ENCODE data around the gene ATP11A. TPM values are rescaled to one million over a fixed set of nuclear protein-coding genes. Genes with fewer than 3 reads are reported as not detected.

The ATP11A gene
- total RNA-seq, 1 experiment from 2014 or later: 65.3 TPM

DNA sequence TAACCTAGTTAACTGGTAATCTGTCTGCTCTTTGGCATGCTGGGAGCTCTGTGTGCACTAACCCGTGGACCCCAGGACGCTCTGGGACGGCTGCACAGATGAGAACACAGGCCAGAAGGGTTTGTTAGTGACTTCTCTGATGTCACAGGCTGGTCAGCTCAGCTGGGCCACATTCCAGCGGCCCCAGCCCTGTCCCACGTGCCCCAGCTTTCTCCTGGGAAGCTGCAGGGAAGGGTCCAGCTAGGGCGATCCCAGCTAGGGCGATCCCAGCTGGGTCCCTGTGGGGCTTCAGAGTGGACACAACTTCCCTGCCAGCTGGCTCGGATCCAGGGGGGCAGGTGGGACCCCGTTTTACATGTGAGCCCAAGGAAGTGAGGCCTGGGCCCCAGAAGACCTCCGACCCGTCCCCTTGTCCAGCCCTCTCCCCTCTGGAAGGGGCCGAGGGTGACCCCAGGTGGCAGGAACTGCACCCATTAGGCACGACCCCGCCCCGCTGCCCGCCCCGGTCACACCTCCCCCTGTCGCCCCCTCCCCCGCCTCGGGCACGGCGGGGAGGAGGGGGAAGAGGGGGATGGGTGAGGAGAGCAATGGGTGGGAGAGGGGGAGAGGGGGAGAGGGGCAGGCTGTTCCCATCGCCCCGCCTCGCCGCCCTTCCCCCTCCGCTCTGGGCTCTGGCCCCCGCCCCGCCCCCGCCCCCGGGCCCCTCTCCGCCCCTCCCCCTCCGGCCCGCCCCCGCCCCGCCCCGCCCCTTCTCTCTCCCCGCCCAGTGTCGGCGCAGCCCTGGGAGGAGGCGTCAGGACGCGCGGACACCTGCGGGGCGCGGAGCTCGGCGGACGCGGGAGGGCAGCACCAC, 204.0 kb downstream of the ATP11A start:
- H3K23me2 ChIP-seq (ENCODE audit: insufficient read length, low read depth, low read length, poor library complexity, severe bottlenecking): peaks cover 9% of the 10 kb centered on the region
- H3K4me3 Mint-ChIP-seq: peak overlapping the region; percentile 45 to 70; a peak in 4 of 5 replicates
- no peak overlapping the region for H2BK12ac ChIP-seq (ENCODE audit: insufficient read length, low read depth, low read length)
- H3K9ac ChIP-seq (ENCODE audit: extremely low read depth, insufficient read length, low read length): no peak overlapping the region
- H2BK120ac ChIP-seq (ENCODE audit: low read depth, low read length, poor library complexity, severe bottlenecking): no peak overlapping the region
- H3K4me1 ChIP-seq (ENCODE audit: insufficient read depth, low read length): peaks cover 13% of the 10 kb centered on the region; the same call in 1 of the 2 replicates
- no CpG with 5 or more reads among the region's 51 CpGs for WGBS (ENCODE audit: extremely low coverage, insufficient read length, low lambda C conversion rate)
- DNase-seq: peak; percentile 88
- no peak overlapping the region for H2BK5ac ChIP-seq (ENCODE audit: insufficient read length, low read length)
- H3K4me2 ChIP-seq (ENCODE audit: insufficient read depth, insufficient read length, low read length): peak overlapping the region; percentile 1
- no peak overlapping the region for H3K23ac ChIP-seq (ENCODE audit: insufficient read length, low read depth, low read length)
- no peak overlapping the region for H4K91ac ChIP-seq (ENCODE audit: insufficient read length, low read depth, low read length)
- no peak overlapping the region for H2AK5ac ChIP-seq (ENCODE audit: insufficient read length, low read length)
- H4K5ac ChIP-seq (ENCODE audit: insufficient read length, low read depth, low read length): no peak overlapping the region
- peak overlapping the region in 1 of 3 experiments; percentile 58; a peak in 1 of 7 replicates for H3K27ac Mint-ChIP-seq
- TF ChIP-seq, protein P1, sequence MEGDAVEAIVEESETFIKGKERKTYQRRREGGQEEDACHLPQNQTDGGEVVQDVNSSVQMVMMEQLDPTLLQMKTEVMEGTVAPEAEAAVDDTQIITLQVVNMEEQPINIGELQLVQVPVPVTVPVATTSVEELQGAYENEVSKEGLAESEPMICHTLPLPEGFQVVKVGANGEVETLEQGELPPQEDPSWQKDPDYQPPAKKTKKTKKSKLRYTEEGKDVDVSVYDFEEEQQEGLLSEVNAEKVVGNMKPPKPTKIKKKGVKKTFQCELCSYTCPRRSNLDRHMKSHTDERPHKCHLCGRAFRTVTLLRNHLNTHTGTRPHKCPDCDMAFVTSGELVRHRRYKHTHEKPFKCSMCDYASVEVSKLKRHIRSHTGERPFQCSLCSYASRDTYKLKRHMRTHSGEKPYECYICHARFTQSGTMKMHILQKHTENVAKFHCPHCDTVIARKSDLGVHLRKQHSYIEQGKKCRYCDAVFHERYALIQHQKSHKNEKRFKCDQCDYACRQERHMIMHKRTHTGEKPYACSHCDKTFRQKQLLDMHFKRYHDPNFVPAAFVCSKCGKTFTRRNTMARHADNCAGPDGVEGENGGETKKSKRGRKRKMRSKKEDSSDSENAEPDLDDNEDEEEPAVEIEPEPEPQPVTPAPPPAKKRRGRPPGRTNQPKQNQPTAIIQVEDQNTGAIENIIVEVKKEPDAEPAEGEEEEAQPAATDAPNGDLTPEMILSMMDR (conservative IDR thresholded peaks at IDR 0.05): peak; percentile 14; the same call in 1 of the 3 replicates
- peaks cover 50 to 53% of the 10 kb centered on the region in 2 experiments for H3K4me1 Mint-ChIP-seq
- peaks cover 0 to 3% (median 2%) of the 10 kb centered on the region in 3 experiments; a peak in 3 of 7 replicates for H3K36me3 Mint-ChIP-seq (ENCODE audit: insufficient read depth in 1 of 3, low read depth in 3 of 3)
- no peak overlapping the region for H3T11ph ChIP-seq (ENCODE audit: low read length)
- no peaks in the 10 kb centered on the region for H3K9me3 ChIP-seq (ENCODE audit: control insufficient read depth, low read depth, low read length)
- H4K20me1 ChIP-seq (ENCODE audit: control insufficient read depth, insufficient read depth, insufficient read length): no peaks in the 10 kb centered on the region
- peak overlapping the region; percentile 59; the same call in 1 of the 2 replicates for H3K14ac ChIP-seq (ENCODE audit: insufficient read depth, low read length)
- H3K79me1 ChIP-seq (ENCODE audit: insufficient read depth, low read depth, low read length, poor library complexity, severe bottlenecking): no peaks in the 10 kb centered on the region
- peak overlapping the region; percentile 17 for H3K18ac ChIP-seq (ENCODE audit: insufficient read length, low read depth, low read length)
- no peaks in the 10 kb centered on the region; a peak in 1 of 5 replicates for H3K9me3 Mint-ChIP-seq
- H3K4ac ChIP-seq (ENCODE audit: low read depth, low read length): no peak overlapping the region
- no peak overlapping the region for H4K8ac ChIP-seq (replicated peaks; ENCODE audit: insufficient read length, low read depth, low read length)
- no peak overlapping the region for H2BK20ac ChIP-seq (ENCODE audit: low read depth, low read length, poor library complexity, severe bottlenecking)
- no peak overlapping the region for H2AFZ ChIP-seq (ENCODE audit: low read length)
- H3K56ac ChIP-seq (ENCODE audit: insufficient read length, low read depth, low read length): no peak overlapping the region
- H3K27me3 Mint-ChIP-seq (ENCODE audit: low read depth): peaks cover 55% of the 10 kb centered on the region
- H3K27me3 ChIP-seq (ENCODE audit: insufficient read depth, low read length): no peaks in the 10 kb centered on the region; the same call in 1 of the 2 replicates
- H3K79me2 ChIP-seq (ENCODE audit: insufficient read depth, low read length): no peaks in the 10 kb centered on the region
- no peak overlapping the region for H3K27ac ChIP-seq (ENCODE audit: insufficient read length, low read depth, low read length)
- H2BK15ac ChIP-seq (ENCODE audit: low read depth, low read length): no peak overlapping the region

Data from H9 (cell line).